HG02759 (cell line): ENCODE data around the gene CLEC16A.

Experiments used
- ATAC-seq: cut with Tn5 transposase; IDR thresholded peaks from one replicate; pipeline ENCODE4 v1.9.1; 2021; ENCODE audit warnings: mild to moderate bottlenecking, moderate library complexity; ENCODE audit not compliant: unreplicated experiment

CLEC16A gene

DNA sequence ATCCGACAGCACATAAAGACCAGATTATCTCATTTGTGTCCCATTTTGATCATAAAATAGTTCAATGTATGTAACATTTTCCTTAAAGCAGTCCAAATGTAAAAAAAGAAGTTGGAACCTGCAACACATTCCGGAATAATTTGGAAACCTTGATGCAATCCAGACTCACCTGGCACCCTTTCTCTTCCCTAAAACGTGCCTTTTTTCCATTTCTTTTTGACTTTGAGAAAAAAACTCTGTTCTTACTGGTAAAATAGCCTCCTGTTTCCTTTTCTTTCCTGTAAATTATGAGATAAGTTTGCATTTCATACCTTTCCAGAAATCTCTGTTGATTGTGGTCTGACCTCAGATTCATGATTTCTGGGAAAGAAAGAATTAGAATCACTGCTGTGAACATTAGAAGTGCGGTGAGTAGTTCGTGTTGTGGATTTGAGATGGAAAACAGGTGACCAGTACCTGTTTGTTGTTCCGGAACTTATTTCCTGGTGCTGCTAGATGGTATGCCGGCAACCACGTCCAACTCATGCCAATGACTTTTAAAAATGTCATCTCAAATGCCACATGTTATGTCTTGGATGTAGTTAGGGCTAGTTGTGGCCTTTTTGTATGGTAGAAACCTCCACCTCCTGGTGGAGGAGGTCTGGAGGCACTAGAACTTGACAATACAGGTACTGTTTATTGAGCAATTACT lies 203.5 kb downstream of the CLEC16A start:
- no peak for ATAC-seq

GRCh38 chr16:11149011-11149616 lies 204.8 kb downstream of the CLEC16A start:
- ATAC-seq: no peak

- no peak for ATAC-seq
Measured at GRCh38 chr16:11150190-11150589, 205.8 kb downstream of the CLEC16A start.

DNA sequence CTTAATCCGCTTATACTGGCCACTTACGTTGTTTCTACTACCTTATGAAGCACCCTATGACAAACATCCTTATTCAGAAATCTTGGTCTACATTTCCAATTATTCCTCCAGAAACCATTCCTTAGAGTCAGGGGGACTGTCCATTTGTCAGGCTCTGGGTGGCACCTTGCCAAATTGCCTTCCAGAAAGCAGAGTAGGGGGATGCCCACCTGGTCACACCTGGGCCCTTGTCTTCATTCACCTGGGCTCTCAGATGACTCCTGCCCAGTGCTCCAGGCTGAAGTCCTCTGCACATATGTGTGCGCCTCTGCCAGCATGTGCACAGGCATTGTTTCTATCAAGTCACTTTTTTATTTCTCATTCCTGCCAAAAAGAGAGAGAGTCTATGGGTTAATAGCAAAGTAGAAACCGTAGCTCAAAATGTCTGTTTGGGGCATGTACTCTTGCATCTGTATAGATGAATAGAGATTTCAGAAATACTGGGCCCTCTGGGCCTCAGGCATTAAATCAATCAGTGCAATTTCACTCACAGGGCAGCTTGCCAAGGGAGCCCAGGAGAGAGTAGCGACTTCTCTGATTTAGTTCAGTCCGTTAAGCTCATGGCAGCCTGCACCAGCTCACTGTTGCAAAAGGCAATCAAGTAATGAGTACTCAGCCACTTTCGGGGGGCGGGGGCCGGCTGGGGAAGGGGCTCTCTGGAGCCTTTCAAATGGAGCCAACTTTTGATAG lies 207.0 kb downstream of the CLEC16A start:
- no peak for ATAC-seq

GRCh38 chr16:11151885-11152629 lies 207.7 kb downstream of the CLEC16A start:
- ATAC-seq: no peak

DNA sequence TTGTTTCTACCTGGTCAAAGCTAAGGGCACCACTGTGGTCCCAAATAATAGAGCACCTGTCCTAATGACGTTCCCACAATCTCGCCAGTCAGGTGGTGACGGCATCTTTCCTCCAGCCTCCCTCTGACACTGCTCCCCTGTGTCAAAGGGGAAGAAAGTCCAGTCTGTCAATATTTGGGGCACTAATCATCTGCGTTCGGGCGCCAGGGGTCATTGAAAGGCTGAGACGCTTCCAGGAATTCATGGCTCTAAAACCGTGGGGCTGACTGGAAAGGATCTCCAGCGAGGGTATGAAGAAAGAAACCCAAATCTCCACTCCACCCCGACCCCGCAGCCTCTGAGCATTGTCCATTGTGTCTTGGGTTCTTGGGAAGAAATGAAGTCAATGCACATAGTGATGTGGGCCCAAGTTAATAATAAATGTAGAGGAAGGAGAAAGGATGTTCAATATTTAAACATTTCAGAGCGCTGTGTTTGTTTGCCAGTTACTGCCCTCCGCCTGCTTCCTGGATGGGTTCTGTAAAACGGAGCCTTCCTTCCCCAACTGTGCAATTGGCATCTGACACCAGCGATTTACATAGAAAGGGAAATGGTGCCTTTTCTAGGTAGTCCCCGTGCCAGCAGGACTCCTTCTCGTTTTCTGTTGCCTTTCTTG lies 208.4 kb downstream of the CLEC16A start:
- ATAC-seq: no peak

- no peak for ATAC-seq
Measured at GRCh38 chr16:11155284-11155806, 211.0 kb downstream of the CLEC16A start.

DNA sequence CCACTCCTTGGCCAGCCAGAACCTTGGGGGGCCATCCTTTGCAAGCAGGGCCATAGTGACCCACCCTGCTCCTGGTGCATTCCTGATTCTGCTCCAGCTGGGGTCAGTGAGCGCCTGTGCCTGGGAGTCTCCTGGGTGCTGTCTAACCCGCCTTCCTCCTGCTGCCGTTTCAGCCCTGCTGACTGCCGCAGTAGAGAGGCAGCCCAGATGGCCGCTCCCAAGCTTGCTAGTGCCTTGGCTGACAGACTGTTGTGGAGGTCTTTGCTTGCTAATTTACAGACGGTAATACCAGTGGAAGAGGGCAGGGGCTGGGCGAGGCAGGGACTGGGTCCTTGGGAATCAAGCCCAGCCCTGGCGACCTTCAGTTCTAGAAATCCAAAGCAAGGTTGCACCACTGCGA lies 212.0 kb downstream of the CLEC16A start:
- no peak for ATAC-seq

- ATAC-seq: peak; percentile 48
Measured at GRCh38 chr16:11157143-11157542, 212.8 kb downstream of the CLEC16A start.

DNA sequence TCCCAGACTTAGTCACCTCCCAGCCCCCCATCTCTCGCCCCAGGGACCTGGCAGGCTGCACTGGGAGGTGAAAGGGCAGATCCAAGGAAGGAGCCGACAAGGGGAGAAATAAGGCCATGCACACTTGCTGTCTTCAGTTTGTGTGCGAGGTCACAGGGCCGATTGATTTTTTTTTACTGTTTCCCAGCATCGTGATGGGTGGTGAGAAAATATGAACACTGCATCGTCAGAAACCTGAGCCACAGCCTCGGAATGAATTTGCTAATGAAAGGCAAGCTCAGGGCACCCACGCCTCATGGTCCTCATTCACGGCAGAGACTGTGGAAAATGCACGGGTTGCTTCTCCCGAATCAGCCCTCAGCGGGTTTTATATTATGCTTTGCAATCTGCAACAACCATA lies 213.7 kb downstream of the CLEC16A start:
- ATAC-seq: no peak

- ATAC-seq: no peak
Measured at GRCh38 chr16:11159282-11159681, 214.9 kb downstream of the CLEC16A start.

DNA sequence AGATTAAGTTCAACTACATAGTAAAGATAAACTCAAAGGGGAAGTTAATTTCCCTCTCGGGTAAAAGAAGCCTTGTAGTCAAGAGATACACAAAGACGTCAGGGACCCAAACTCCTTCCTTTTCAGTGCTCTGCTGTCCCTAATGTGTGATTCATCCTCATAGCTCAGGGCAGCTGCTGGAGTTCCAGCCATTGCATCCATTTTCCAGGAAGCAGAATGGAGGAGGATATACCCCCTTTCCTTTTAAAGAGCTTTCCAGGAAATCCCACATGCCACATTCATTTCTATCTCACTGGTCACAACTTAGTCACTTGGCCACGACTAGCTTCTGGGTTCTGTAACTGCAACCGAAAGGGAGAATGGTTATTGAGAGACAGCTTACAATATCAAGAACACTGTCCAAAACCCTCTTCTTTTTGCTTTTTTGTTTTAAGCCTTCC lies 216.3 kb downstream of the CLEC16A start:
- ATAC-seq: no peak

- no peak for ATAC-seq
Measured at GRCh38 chr16:11161439-11161838, 217.1 kb downstream of the CLEC16A start.

DNA sequence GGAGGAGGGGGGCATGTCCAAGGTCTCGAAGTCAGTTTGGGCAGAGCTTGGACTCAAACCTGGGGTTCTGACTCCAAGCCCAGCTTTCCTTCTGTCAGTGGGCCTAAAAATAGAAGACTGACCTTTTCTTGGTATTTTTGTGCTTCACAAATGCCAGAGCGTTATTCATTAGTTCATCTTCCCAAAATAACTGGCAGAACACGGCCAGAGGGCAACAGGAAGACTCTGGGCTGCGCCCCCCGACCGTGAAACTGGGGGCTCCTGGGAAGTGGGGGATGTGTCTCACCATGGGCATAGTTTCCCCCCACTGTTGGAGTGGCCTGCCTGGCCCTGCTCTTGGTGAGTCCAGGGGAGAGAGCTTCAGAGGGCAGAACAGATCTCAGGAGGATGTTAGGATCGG lies 217.6 kb downstream of the CLEC16A start:
- no peak for ATAC-seq

DNA sequence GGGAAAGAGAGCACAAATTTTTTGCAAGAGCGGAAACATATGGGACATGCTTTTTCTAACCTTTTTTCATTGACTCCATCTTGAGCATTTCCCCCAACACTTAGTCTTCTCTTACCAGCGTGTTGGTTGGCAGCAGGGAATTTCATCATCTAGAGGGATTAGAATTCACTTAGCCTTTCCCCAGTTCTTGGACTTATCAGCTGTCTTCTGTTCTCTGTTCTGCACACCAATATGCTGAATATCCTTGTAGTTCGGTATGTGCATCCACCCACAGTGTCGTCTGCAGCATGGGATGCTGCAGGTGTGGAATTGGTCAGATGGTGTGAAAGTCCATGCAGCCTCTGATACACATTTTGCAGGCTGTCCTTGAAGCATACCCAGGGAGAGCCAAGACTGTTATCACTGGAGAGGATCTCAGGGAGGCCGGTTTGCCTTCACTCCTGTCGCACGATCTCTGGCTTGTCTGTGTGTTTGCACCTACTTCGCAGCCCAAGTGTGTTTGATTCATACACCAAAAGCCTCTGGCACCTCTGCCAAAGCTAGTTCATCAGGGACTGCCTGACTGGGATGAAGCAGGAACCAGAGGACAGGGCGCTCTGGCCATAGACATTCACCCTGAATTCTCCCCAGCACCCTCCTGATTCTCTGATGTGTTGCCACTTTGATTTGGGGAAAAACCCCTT lies 218.4 kb downstream of the CLEC16A start:
- no peak for ATAC-seq

DNA sequence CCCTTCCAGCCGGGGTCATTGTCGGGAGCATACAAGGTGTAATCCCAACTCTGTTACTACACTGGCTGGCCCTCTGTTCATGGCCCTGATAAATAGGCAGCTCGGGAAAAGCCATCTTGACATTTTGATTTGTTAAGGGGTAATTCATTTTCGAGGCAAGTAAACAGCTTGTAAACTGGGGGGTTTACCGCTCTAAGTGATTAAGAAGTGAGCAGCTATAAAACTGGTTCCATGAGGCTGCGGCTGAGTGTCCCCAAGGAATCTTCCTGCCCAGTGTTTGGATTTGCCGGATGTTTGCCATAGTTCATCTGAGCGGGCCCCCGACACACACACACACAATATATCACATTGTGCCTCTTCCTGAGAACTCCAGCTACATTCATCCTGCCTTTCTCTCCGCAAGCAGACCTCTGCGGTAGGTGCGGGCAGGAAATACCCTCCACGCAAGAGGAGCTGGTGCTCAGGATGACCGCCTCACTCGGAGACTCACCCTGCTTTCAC lies 219.4 kb downstream of the CLEC16A start:
- no peak for ATAC-seq

DNA sequence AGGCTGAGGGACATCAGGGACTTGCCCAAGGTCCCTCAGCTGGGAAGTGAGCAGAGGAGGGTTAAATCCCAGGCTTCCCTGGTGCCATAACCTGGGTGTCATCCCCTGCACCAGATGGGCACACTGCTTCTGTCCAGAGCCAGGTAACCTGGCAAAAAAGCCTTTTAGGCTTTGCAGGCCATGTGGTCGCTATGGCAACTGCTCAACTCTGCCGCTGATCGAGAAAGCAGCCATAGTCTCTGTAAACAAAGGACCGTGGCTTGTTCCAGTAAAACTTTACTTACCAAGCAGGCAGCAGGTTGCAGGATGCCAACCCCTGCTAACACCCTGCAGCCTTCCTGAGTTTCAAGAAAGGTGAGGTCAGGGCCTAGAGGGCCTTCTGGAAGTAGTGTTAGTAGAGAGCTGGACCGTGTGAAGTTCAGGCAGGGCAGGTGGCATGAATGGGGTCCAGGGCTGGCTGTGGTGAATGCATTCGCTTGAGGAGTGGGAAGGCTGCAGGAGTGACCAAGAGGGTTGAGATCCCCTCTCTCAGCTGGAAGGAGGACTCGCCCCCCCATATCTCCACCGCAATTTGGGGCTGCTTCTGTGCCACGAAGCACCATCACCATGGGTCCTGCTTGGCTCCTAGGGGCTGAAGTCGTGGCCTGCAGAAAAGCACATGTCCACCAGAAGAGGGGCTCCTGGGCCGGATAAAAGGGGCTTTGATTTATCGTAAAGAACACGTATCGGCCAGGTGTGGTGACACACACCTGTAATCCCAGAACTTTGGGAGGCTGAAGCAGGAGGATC lies 220.3 kb downstream of the CLEC16A start:
- no peak for ATAC-seq

- no peak for ATAC-seq
Measured at GRCh38 chr16:11165349-11165748, 221.0 kb downstream of the CLEC16A start.
